HL-60 (cell line): ENCODE measurements around the gene DPP6.

Experiments used
- DNase-seq, 2 experiments: peaks; one replicate each; pipeline ENCODE4 v3.0.0-alpha.2; 2010 to 2020; ENCODE audit warnings: low read depth in 1 of 2, low spot score in 1 of 2
- H3K27ac ChIP-seq: fragments of 250-450 bp; sonication (Bioruptor Pico); replicated peaks from 2 replicates; pipeline ENCODE4 v1.5.1; 2020; ENCODE audit warnings: mild to moderate bottlenecking, moderate library complexity
- H3K27me3 ChIP-seq: fragments of 250-450 bp; sonication (Bioruptor Pico); 2 replicates; pipeline ENCODE4 v1.5.1; 2021; ENCODE audit warnings: mild to moderate bottlenecking, moderate library complexity; ENCODE audit not compliant: insufficient read depth, poor library complexity, severe bottlenecking
- H3K4me3 ChIP-seq: replicated peaks from 2 replicates; pipeline ENCODE4 v1.5.1; 2011; ENCODE audit warnings: mild to moderate bottlenecking, control low read depth, low read length; ENCODE audit not compliant: insufficient read depth
- GABPA ChIP-seq: IDR thresholded peaks from 2 replicates; pipeline ENCODE4 v1.6.1; 2012; ENCODE audit warnings: low read depth
- POLR2AphosphoS5 ChIP-seq: IDR thresholded peaks from 2 replicates; pipeline ENCODE4 v1.6.1; 2012; ENCODE audit warnings: low read depth
- REST ChIP-seq: IDR thresholded peaks from 2 replicates; pipeline ENCODE4 v1.6.1; 2012; ENCODE audit warnings: low read depth; ENCODE audit not compliant: insufficient replicate concordance
- SPI1 ChIP-seq: IDR thresholded peaks from 2 replicates; pipeline ENCODE4 v1.6.1; 2012; ENCODE audit warnings: low read depth, mild to moderate bottlenecking, borderline replicate concordance
- TF ChIP-seq, protein P1 (sequence below): IDR thresholded peaks from one replicate; pipeline ENCODE4 v1.5.1; 2011; ENCODE audit warnings: low read length, control low read depth, inconsistent platforms; ENCODE audit not compliant: insufficient read depth

DPP6 gene

DNA sequence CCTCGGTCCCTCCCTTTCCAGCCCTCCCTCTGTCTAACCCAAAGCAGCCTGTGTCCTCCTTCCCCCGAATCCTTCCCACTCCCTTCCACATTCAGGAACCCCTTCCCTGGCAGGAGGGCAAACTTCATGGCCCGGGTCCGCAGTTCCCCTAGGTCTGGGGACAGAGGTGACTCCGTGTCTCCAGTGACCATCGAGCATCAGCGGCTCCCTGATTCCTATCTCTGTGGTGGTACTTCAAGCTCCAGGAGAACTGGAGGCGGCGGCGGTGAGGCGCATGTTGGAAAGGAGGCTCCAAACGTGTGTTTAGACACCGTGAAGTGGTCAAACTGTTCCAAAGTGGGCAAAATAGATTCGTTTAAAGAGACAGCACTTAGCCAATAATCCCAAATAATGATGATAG, 802.6 kb downstream of the DPP6 start:
- Histone ChIP-seq H3K4me3 (no peak overlapping the region), H3K27ac (no peak overlapping the region), H3K27me3 (no peaks in the 10 kb centered on the region)
- no peak for DNase-seq
- TF ChIP-seq GABPA, result no peak
- TF ChIP-seq REST, result no peak
- TF ChIP-seq, protein P1, sequence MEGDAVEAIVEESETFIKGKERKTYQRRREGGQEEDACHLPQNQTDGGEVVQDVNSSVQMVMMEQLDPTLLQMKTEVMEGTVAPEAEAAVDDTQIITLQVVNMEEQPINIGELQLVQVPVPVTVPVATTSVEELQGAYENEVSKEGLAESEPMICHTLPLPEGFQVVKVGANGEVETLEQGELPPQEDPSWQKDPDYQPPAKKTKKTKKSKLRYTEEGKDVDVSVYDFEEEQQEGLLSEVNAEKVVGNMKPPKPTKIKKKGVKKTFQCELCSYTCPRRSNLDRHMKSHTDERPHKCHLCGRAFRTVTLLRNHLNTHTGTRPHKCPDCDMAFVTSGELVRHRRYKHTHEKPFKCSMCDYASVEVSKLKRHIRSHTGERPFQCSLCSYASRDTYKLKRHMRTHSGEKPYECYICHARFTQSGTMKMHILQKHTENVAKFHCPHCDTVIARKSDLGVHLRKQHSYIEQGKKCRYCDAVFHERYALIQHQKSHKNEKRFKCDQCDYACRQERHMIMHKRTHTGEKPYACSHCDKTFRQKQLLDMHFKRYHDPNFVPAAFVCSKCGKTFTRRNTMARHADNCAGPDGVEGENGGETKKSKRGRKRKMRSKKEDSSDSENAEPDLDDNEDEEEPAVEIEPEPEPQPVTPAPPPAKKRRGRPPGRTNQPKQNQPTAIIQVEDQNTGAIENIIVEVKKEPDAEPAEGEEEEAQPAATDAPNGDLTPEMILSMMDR, result no peak
- TF ChIP-seq POLR2AphosphoS5, result no peak
- TF ChIP-seq SPI1, result no peak

DNA sequence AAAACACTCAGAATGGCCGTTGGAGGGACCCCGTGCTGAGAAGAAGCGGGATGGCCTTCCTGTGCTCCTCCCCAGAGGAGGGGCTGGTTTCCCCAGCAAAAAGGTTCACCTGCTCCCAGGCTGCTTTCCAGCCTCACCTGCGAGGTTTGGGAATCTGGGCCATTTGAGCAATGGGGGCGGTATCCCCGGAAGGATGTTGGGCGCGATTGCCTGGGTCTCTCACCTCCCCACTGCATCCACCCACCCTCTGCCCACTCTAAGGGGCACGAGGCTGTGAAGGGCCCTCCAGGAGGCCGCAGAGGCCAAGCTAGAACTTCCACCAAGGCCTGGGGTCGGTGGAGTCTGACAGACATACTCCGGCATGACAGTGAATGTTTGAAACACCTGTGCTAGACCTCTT, 803.2 kb downstream of the DPP6 start:
- Histone ChIP-seq H3K4me3 (no peak overlapping the region), H3K27me3 (no peaks in the 10 kb centered on the region), H3K27ac (no peak overlapping the region)
- DNase-seq, result no peak
- TF ChIP-seq POLR2AphosphoS5 (no peak), GABPA (no peak), REST (no peak), SPI1 (no peak)
- TF ChIP-seq, protein P1, result no peak

GRCh38 chr7:154856733-154857132, 804.5 kb downstream of the DPP6 start:
- TF ChIP-seq, protein P1, result no peak
- no peaks in the 10 kb centered on the region for H3K27me3 ChIP-seq
- no peak overlapping the region for H3K4me3 ChIP-seq

DNA sequence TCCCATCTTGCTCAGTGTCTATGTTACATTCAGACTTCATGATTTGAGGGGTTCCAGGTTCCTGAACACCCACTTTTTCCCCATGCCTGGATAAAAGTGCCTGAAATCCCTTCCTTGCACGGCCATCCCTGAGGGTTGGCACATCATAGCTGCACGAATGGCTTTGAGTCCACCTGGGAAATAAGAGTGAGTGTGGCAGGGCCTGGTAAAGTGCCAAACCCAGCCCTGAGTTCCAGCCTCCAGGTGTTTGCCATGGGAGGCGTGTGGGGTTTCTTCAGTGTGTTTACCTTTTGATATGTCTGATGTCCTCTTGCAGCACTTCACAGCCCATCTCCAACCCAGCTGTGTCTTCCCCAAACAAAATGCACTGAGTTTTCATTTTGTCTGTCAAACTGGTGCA, 805.0 kb downstream of the DPP6 start:
- TF ChIP-seq REST (no peak), POLR2AphosphoS5 (no peak), GABPA (no peak), SPI1 (no peak)
- TF ChIP-seq, protein P1, result no peak
- no peak overlapping the region for H3K4me3 ChIP-seq

More at GRCh38 chr7:154856733-154857132, 804.5 kb downstream of the DPP6 start:
- H3K27ac ChIP-seq, result no peak overlapping the region
- DNase-seq, result no peak

More for the DNA sequence above, 805.0 kb downstream of the DPP6 start:
- no peak for DNase-seq
- no peaks in the 10 kb centered on the region for H3K27me3 ChIP-seq
- no peak overlapping the region for H3K27ac ChIP-seq
